Measurements from ENCODE around the gene HLA-DOB. TPM values are rescaled to one million over a fixed set of nuclear protein-coding genes. Genes with fewer than 3 reads are reported as not detected.

HLA-DOB gene
- polyA plus RNA-seq, 1 donor from 2014 or later, result not detected

GRCh38 chr6:32842690-32843089 is 25.9 kb upstream of the HLA-DOB start (continued):
- TF ChIP-seq, protein P1, sequence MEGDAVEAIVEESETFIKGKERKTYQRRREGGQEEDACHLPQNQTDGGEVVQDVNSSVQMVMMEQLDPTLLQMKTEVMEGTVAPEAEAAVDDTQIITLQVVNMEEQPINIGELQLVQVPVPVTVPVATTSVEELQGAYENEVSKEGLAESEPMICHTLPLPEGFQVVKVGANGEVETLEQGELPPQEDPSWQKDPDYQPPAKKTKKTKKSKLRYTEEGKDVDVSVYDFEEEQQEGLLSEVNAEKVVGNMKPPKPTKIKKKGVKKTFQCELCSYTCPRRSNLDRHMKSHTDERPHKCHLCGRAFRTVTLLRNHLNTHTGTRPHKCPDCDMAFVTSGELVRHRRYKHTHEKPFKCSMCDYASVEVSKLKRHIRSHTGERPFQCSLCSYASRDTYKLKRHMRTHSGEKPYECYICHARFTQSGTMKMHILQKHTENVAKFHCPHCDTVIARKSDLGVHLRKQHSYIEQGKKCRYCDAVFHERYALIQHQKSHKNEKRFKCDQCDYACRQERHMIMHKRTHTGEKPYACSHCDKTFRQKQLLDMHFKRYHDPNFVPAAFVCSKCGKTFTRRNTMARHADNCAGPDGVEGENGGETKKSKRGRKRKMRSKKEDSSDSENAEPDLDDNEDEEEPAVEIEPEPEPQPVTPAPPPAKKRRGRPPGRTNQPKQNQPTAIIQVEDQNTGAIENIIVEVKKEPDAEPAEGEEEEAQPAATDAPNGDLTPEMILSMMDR (IDR thresholded peaks at IDR 0.05; ENCODE audit: poor library complexity, severe bottlenecking), result no peak

- Histone ChIP-seq H3K36me3 (ENCODE audit: insufficient read depth, low read length) (no peaks in the 10 kb centered on the region), H3K27ac (ENCODE audit: low read length) (no peak overlapping the region), H3K9ac (ENCODE audit: low read length) (no peak overlapping the region), H3K9me2 (ENCODE audit: insufficient read depth, low read length) (no peaks in the 10 kb centered on the region), H3K9me3 (ENCODE audit: low read length) (no peaks in the 10 kb centered on the region), H4K20me1 (ENCODE audit: insufficient read depth) (no peaks in the 10 kb centered on the region), H2AFZ (ENCODE audit: low read depth, low read length) (no peak overlapping the region), H3K79me2 (replicated peaks; ENCODE audit: insufficient read depth, low read length) (no peaks in the 10 kb centered on the region), H3K4me3 (ENCODE audit: low read length) (no peak overlapping the region), H3K27me3 (ENCODE audit: insufficient read depth, low read depth, low read length) (peaks cover 42% of the 10 kb centered on the region), H3F3A (ENCODE audit: insufficient read depth, low read length, poor library complexity, severe bottlenecking) (no peaks in the 10 kb centered on the region), H3K4me2 (ENCODE audit: low read length) (no peak overlapping the region)
- TF ChIP-seq RAD21 (conservative IDR thresholded peaks at IDR 0.05) (no peak), TAF1 (IDR thresholded peaks at IDR 0.05; ENCODE audit: low read depth) (no peak)
Measured at GRCh38 chr6:32842021-32842650, 25.3 kb upstream of the HLA-DOB start.

GRCh38 chr6:32840604-32841246 is 23.9 kb upstream of the HLA-DOB start:
- no peak for TF ChIP-seq MXI1 (conservative IDR thresholded peaks at IDR 0.05; ENCODE audit: poor library complexity, severe bottlenecking)
- TF ChIP-seq RAD21 (conservative IDR thresholded peaks at IDR 0.05), result no peak
- no peak for TF ChIP-seq TAF1 (IDR thresholded peaks at IDR 0.05; ENCODE audit: low read depth)
- no peak for TF ChIP-seq EP300 (conservative IDR thresholded peaks at IDR 0.05; ENCODE audit: poor library complexity, severe bottlenecking)
- TF ChIP-seq POLR2AphosphoS5 (IDR thresholded peaks at IDR 0.05), result no peak
- no peak for TF ChIP-seq SMC3 (conservative IDR thresholded peaks at IDR 0.05; ENCODE audit: poor library complexity)
- TF ChIP-seq, protein P1 (IDR thresholded peaks at IDR 0.05; ENCODE audit: poor library complexity, severe bottlenecking), result no peak
- no peak for TF ChIP-seq EZH2 (IDR thresholded peaks at IDR 0.05; ENCODE audit: borderline replicate concordance, insufficient read depth, low read length, poor library complexity, severe bottlenecking)
- TF ChIP-seq, protein P2, sequence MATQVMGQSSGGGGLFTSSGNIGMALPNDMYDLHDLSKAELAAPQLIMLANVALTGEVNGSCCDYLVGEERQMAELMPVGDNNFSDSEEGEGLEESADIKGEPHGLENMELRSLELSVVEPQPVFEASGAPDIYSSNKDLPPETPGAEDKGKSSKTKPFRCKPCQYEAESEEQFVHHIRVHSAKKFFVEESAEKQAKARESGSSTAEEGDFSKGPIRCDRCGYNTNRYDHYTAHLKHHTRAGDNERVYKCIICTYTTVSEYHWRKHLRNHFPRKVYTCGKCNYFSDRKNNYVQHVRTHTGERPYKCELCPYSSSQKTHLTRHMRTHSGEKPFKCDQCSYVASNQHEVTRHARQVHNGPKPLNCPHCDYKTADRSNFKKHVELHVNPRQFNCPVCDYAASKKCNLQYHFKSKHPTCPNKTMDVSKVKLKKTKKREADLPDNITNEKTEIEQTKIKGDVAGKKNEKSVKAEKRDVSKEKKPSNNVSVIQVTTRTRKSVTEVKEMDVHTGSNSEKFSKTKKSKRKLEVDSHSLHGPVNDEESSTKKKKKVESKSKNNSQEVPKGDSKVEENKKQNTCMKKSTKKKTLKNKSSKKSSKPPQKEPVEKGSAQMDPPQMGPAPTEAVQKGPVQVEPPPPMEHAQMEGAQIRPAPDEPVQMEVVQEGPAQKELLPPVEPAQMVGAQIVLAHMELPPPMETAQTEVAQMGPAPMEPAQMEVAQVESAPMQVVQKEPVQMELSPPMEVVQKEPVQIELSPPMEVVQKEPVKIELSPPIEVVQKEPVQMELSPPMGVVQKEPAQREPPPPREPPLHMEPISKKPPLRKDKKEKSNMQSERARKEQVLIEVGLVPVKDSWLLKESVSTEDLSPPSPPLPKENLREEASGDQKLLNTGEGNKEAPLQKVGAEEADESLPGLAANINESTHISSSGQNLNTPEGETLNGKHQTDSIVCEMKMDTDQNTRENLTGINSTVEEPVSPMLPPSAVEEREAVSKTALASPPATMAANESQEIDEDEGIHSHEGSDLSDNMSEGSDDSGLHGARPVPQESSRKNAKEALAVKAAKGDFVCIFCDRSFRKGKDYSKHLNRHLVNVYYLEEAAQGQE (IDR thresholded peaks at IDR 0.05; ENCODE audit: borderline replicate concordance), result no peak
- Histone ChIP-seq H3K4me3 (ENCODE audit: low read length) (no peak overlapping the region), H3K79me2 (replicated peaks; ENCODE audit: insufficient read depth, low read length) (no peaks in the 10 kb centered on the region), H3K9me2 (ENCODE audit: insufficient read depth, low read length) (no peaks in the 10 kb centered on the region), H4K20me1 (ENCODE audit: insufficient read depth) (no peaks in the 10 kb centered on the region), H3K27me3 (ENCODE audit: insufficient read depth, low read depth, low read length) (peaks cover 40% of the 10 kb centered on the region), H3F3A (ENCODE audit: insufficient read depth, low read length, poor library complexity, severe bottlenecking) (no peaks in the 10 kb centered on the region), H3K9me3 (ENCODE audit: low read length) (no peaks in the 10 kb centered on the region), H3K4me2 (ENCODE audit: low read length) (no peak overlapping the region), H3K9ac (ENCODE audit: low read length) (no peak overlapping the region), H3K27ac (ENCODE audit: low read length) (no peak overlapping the region), H2AFZ (ENCODE audit: low read depth, low read length) (no peak overlapping the region), H3K36me3 (ENCODE audit: insufficient read depth, low read length) (no peaks in the 10 kb centered on the region)

Data from neural cell (in vitro differentiated cells).